GM19468 (cell line): Measurements from ENCODE around the gene RBMY1D.
"Not testable (repeated sequence)": the region's sequence is repeated elsewhere in the genome, so short reads cannot be mapped to it uniquely, and the experiment has no call there.

Experiments used
- ATAC-seq: cut with Tn5 transposase; IDR thresholded peaks from one replicate; pipeline ENCODE4 v1.9.1; 2021; ENCODE audit warnings: mild to moderate bottlenecking, moderate library complexity, moderate number of reproducible peaks; ENCODE audit not compliant: unreplicated experiment; ENCODE audit errors: extremely low read depth

The RBMY1D gene

GRCh38 chrY:21894426-21894825, at the start of gene RBMY1D:
TSS of gene RBMY1D (minus strand) at chrY:21894526. CDS start at chrY:21892513, 2,013 bp downstream.
- ATAC-seq: not testable (repeated sequence)

- ATAC-seq: not testable (repeated sequence)
Measured at GRCh38 chrY:21917932-21918331, 23.6 kb upstream of the RBMY1D start, which contains the start of gene RBMY1E. TSS of gene RBMY1E (minus strand) at chrY:21918032. CDS start at chrY:21916054, 1,978 bp downstream.

GRCh38 chrY:21869407-21870076, 24.8 kb downstream of the RBMY1D start:
- ATAC-seq: not testable (repeated sequence)

GRCh38 chrY:21845481-21845880, 48.8 kb downstream of the RBMY1D start:
- ATAC-seq: no peak

GRCh38 chrY:21842090-21842489, 52.2 kb downstream of the RBMY1D start:
- no peak for ATAC-seq

GRCh38 chrY:21839489-21839888, 54.8 kb downstream of the RBMY1D start:
- no peak for ATAC-seq

- ATAC-seq: no peak
Measured at GRCh38 chrY:21836343-21836742, 58.0 kb downstream of the RBMY1D start.

GRCh38 chrY:21835052-21835451, 59.3 kb downstream of the RBMY1D start:
- ATAC-seq: no peak
